ENCODE measurements around the gene RAB37. TPM values are rescaled to one million over a fixed set of nuclear protein-coding genes. Genes with fewer than 3 reads are reported as not detected.

RAB37 gene
- total RNA-seq, 2 experiments from 2014 or later = 19.0 to 21.1 TPM

GRCh38 chr17:74729866-74730265 lies 7.2 kb upstream of the RAB37 start:
- H3K9me3 Mint-ChIP-seq = no peaks in the 10 kb centered on the region
- Histone ChIP-seq H3K27me3 (ENCODE audit: control insufficient read depth in 1 of 2, insufficient read depth in 2 of 2, low read length in 2 of 2) (no peaks in the 10 kb centered on the region), H3K4me1 (ENCODE audit: insufficient read depth, low read length) (peaks cover 42% of the 10 kb centered on the region), H3K27ac (ENCODE audit: low read depth in 1 of 2, low read length in 2 of 2) (no peak overlapping the region), H3K9me3 (ENCODE audit: control insufficient read depth in 1 of 2, insufficient read depth in 1 of 2, low read length in 2 of 2) (no peaks in the 10 kb centered on the region), H3K4me3 (ENCODE audit: low read length) (no peak overlapping the region), H3K36me3 (ENCODE audit: insufficient read depth, low read length) (no peaks in the 10 kb centered on the region)
- POLR2A ChIA-PET = interaction anchor here (0.8 kb wide), 1 partner anchor 8 kb away, joined by 3 read pairs; no protein-coding TSS in a partner anchor
- ATAC-seq (ENCODE audit: poor library complexity) = no peak
- no peak for DNase-seq
- no peak overlapping the region for H3K27ac Mint-ChIP-seq
- no peak overlapping the region for H3K4me3 Mint-ChIP-seq
- intact Hi-C loops (cut with DNase I, micrococcal nuclease) = loop anchor here in 1 of 2 experiments (10.0 kb wide), 1 partner anchor 525 kb away; the partner anchor contains the start of gene RPL38
- CTCF ChIA-PET = no interaction called here
- H3K4me1 Mint-ChIP-seq (ENCODE audit: low read depth) = peaks cover 8% of the 10 kb centered on the region
- no peaks in the 10 kb centered on the region for H3K27me3 Mint-ChIP-seq
- H3K36me3 Mint-ChIP-seq (ENCODE audit: low read depth) = no peaks in the 10 kb centered on the region
- TF ChIP-seq CTCF (IDR thresholded peaks at IDR 0.05) = no peak

- Histone ChIP-seq H3K27me3 (ENCODE audit: control insufficient read depth in 1 of 2, insufficient read depth in 2 of 2, low read length in 2 of 2) (no peaks in the 10 kb centered on the region), H3K4me3 (ENCODE audit: low read length) (no peak overlapping the region), H3K9me3 (ENCODE audit: control insufficient read depth in 1 of 2, insufficient read depth in 1 of 2, low read length in 2 of 2) (no peaks in the 10 kb centered on the region), H3K4me1 (ENCODE audit: insufficient read depth, low read length) (peaks cover 45% of the 10 kb centered on the region), H3K36me3 (ENCODE audit: insufficient read depth, low read length) (no peaks in the 10 kb centered on the region), H3K27ac (ENCODE audit: low read depth in 1 of 2, low read length in 2 of 2) (no peak overlapping the region)
- Mint-ChIP-seq H3K9me3 (no peaks in the 10 kb centered on the region), H3K4me1 (ENCODE audit: low read depth) (peaks cover 9% of the 10 kb centered on the region), H3K4me3 (no peak overlapping the region), H3K36me3 (ENCODE audit: low read depth) (no peaks in the 10 kb centered on the region), H3K27me3 (no peaks in the 10 kb centered on the region), H3K27ac (no peak overlapping the region)
- CTCF ChIA-PET = no interaction called here
- peak; percentile 94 for ATAC-seq (ENCODE audit: poor library complexity)
- TF ChIP-seq CTCF (IDR thresholded peaks at IDR 0.05) = no peak
- peak in 8 of 14 experiments; percentile 36 to 86 (median 54) for DNase-seq
- intact Hi-C loops (cut with DNase I, micrococcal nuclease) = loop anchor here in 1 of 2 experiments (10.0 kb wide), 1 partner anchor 526 kb away; the partner anchor contains the start of gene RPL38
- POLR2A ChIA-PET = no interaction called here
Observed at GRCh38 chr17:74730491-74731346, 6.3 kb upstream of the RAB37 start.

GRCh38 chr17:74731347-74731605 lies 5.8 kb upstream of the RAB37 start:
- ATAC-seq (ENCODE audit: poor library complexity) = no peak
- no peak overlapping the region for H3K4me3 Mint-ChIP-seq

More at GRCh38 chr17:74731347-74731605, 5.8 kb upstream of the RAB37 start:
- ChIA-PET CTCF (no interaction called here), POLR2A (no interaction called here)
- intact Hi-C loops (cut with DNase I, micrococcal nuclease) = loop anchor here in 1 of 2 experiments (10.0 kb wide), 1 partner anchor 526 kb away; the partner anchor contains the start of gene RPL38
- Histone ChIP-seq H3K27me3 (ENCODE audit: control insufficient read depth in 1 of 2, insufficient read depth in 2 of 2, low read length in 2 of 2) (no peaks in the 10 kb centered on the region), H3K27ac (ENCODE audit: low read depth in 1 of 2, low read length in 2 of 2) (no peak overlapping the region), H3K4me1 (ENCODE audit: insufficient read depth, low read length) (peaks cover 50% of the 10 kb centered on the region), H3K9me3 (ENCODE audit: control insufficient read depth in 1 of 2, insufficient read depth in 1 of 2, low read length in 2 of 2) (no peaks in the 10 kb centered on the region), H3K36me3 (ENCODE audit: insufficient read depth, low read length) (no peaks in the 10 kb centered on the region), H3K4me3 (ENCODE audit: low read length) (no peak overlapping the region)
- Mint-ChIP-seq H3K27ac (no peak overlapping the region), H3K9me3 (no peaks in the 10 kb centered on the region), H3K4me1 (ENCODE audit: low read depth) (peaks cover 12% of the 10 kb centered on the region), H3K36me3 (ENCODE audit: low read depth) (no peaks in the 10 kb centered on the region), H3K27me3 (no peaks in the 10 kb centered on the region)
- DNase-seq = no peak
- TF ChIP-seq CTCF (IDR thresholded peaks at IDR 0.05) = no peak
